ENCODE measurements around the gene PLCB4.

DNA sequence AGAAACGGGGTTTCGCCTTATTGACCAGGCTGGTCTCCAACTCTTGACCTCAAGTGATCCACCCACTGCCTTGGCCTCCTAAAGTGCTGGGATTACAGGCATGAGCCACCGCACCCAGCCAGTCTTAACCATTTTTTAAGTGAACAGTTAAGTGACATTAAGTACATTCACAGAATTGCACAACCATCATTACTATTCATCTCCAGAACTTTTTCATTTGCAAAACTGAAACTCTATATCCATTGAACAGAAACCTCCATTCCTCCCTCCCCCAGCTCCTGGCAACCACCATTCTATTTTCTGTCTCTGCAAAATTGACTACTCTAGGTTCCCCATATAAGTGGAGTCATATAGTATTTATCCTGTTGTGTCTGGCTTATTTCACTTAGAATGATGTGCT lies 59.7 kb downstream of the PLCB4 start:
- TF ChIP-seq, protein P1, sequence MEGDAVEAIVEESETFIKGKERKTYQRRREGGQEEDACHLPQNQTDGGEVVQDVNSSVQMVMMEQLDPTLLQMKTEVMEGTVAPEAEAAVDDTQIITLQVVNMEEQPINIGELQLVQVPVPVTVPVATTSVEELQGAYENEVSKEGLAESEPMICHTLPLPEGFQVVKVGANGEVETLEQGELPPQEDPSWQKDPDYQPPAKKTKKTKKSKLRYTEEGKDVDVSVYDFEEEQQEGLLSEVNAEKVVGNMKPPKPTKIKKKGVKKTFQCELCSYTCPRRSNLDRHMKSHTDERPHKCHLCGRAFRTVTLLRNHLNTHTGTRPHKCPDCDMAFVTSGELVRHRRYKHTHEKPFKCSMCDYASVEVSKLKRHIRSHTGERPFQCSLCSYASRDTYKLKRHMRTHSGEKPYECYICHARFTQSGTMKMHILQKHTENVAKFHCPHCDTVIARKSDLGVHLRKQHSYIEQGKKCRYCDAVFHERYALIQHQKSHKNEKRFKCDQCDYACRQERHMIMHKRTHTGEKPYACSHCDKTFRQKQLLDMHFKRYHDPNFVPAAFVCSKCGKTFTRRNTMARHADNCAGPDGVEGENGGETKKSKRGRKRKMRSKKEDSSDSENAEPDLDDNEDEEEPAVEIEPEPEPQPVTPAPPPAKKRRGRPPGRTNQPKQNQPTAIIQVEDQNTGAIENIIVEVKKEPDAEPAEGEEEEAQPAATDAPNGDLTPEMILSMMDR (conservative IDR thresholded peaks at IDR 0.05; ENCODE audit: low read length), result no peak
- TF ChIP-seq EZH2phosphoT487 (IDR thresholded peaks at IDR 0.05; ENCODE audit: borderline replicate concordance, low read depth, low read length), result no peak

All from OCI-LY7 (cell line).